Naive thymus-derived CD4-positive, alpha-beta T cell (primary cell): Measurements from ENCODE around the gene ROR2. TPM values are rescaled to one million over a fixed set of nuclear protein-coding genes. Genes with fewer than 3 reads are reported as not detected.

Experiments used
- ATAC-seq: fragments of 150-1000 bp; cut with Tn5 transposase; 2 replicates; pipeline ENCODE4 v1.10.0; 2021; ENCODE audit warnings: mild to moderate bottlenecking, moderate library complexity
- CTCF ChIA-PET: fragments of 350-600 bp; sonication (Branson Sonifier 250); formaldehyde crosslinking; loops from one replicate; lab custom pipeline; 2021; ENCODE audit warnings: antibody characterized with exemption; lab: Charles Lee
- POLR2A ChIA-PET: fragments of 350-600 bp; sonication (Branson Sonifier 250); formaldehyde crosslinking; loops from one replicate; lab custom pipeline; 2021; ENCODE audit warnings: antibody characterized with exemption, inconsistent platforms; lab: Charles Lee
- DNase-seq, 9 donors: peaks; one replicate each; pipeline versions ENCODE4 v3.0.0 to v3.0.0-alpha.2; 2020 to 2022; ENCODE audit warnings: mixed read lengths in 1 of 9
- H3K27ac ChIP-seq: one replicate; pipeline ENCODE4 v1.7.0; 2013; ENCODE audit warnings: mild to moderate bottlenecking, low read depth, low read length, moderate library complexity
- H3K27me3 ChIP-seq, 2 donors: one replicate each; pipeline ENCODE4 v1.7.0; 2013; ENCODE audit warnings: low read length in 2 of 2, mild to moderate bottlenecking in 2 of 2, moderate library complexity in 2 of 2; ENCODE audit not compliant: control insufficient read depth in 2 of 2, insufficient read depth in 2 of 2
- H3K36me3 ChIP-seq, 3 experiments: 1 replicate in 2 of 3; 2 replicates in 1 of 3; pipeline ENCODE4 v1.7.0; 2013; ENCODE audit warnings: low read length in 3 of 3, mild to moderate bottlenecking in 3 of 3, moderate library complexity in 1 of 3; ENCODE audit not compliant: insufficient read depth in 3 of 3, control insufficient read depth in 2 of 3
- H3K4me1 ChIP-seq, 2 donors: one replicate each; pipeline ENCODE4 v1.7.0; 2013; ENCODE audit warnings: low read length in 2 of 2, mild to moderate bottlenecking in 2 of 2, moderate library complexity in 1 of 2; ENCODE audit not compliant: control insufficient read depth in 2 of 2, insufficient read depth in 2 of 2
- H3K4me3 ChIP-seq: 2 replicates; pipeline ENCODE4 v1.7.0; 2013; ENCODE audit warnings: mild to moderate bottlenecking, low read length
- H3K9me3 ChIP-seq, 3 experiments: 1 replicate in 2 of 3; 2 replicates in 1 of 3; pipeline ENCODE4 v1.7.0; 2013; ENCODE audit warnings: low read length in 3 of 3; ENCODE audit not compliant: control insufficient read depth in 2 of 3
- H3K27ac Mint-ChIP-seq, 9 donors: one replicate each; pipeline ENCODE4 v1.8.0; 2020 to 2022; ENCODE audit warnings: mixed read lengths in 9 of 9, mild to moderate bottlenecking in 8 of 9, moderate library complexity in 5 of 9, inconsistent platforms in 2 of 9
- H3K27me3 Mint-ChIP-seq, 5 donors: one replicate each; pipeline ENCODE4 v1.8.0; 2021 to 2022; ENCODE audit warnings: mixed read lengths in 5 of 5, mild to moderate bottlenecking in 1 of 5
- H3K36me3 Mint-ChIP-seq, 5 donors: one replicate each; pipeline ENCODE4 v1.8.0; 2020 to 2022; ENCODE audit warnings: mixed read lengths in 5 of 5, mild to moderate bottlenecking in 3 of 5, inconsistent platforms in 1 of 5
- H3K4me1 Mint-ChIP-seq, 7 donors: one replicate each; pipeline ENCODE4 v1.8.0; 2020 to 2022; ENCODE audit warnings: mixed read lengths in 7 of 7, mild to moderate bottlenecking in 3 of 7, inconsistent platforms in 1 of 7
- H3K4me3 Mint-ChIP-seq, 10 donors: one replicate each; pipeline ENCODE4 v1.8.0; 2020 to 2022; ENCODE audit warnings: mild to moderate bottlenecking in 10 of 10, mixed read lengths in 10 of 10, moderate library complexity in 6 of 10, inconsistent platforms in 2 of 10
- H3K9me3 Mint-ChIP-seq, 11 donors: one replicate each; pipeline ENCODE4 v1.8.0; 2020 to 2022; ENCODE audit warnings: mixed read lengths in 11 of 11, mild to moderate bottlenecking in 4 of 11, inconsistent platforms in 1 of 11, moderate library complexity in 1 of 11
- intact Hi-C, 2 donors: fragments of 100-400 bp; cut with micrococcal nuclease; formaldehyde crosslinking; loops; one replicate each; pipeline ENCODE4 v1.15.1; 2023
- polyA plus RNA-seq, 2 donors: library from polyadenylated mRNA; unstranded; fragments of 300-500 nt; fragmentation: Illumina TruSeq; gene quantifications; one replicate each; pipeline ENCODE4 v1.2.3, GENCODE V29; 2021
- total RNA-seq, 6 experiments: library from RNA in 5 of 6; stranded (reverse) in 5 of 6; gene quantifications; 1 replicate in 5 of 6; 2 replicates in 1 of 6; pipeline ENCODE4 v1.2.3 and lab custom pipeline; 2021 to 2026

The ROR2 gene
- total and polyA plus RNA-seq, 7 experiments from 2014 or later = 0.48 to 2.1 TPM; not detected in 5

DNA sequence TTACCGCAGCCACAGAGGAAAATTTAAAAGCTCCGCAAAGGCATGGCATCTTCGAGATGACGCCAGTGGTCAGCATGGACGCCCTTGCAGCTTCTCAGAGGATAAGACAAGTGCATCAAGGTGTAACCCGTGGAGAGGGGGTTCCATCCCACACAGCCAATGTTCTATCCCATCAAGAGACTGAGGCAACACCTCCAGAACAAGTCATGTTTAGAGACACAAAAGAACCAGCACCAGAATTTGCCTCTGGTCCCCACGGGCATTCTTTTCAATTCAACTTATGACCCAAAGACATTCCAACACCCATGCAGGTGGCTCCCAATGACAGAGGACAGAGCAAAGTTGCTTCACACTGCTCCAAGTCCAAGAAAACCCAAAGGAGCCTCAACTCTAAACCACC is 20.7 kb downstream of the ROR2 start:
- Histone ChIP-seq H3K36me3 (no peaks in the 10 kb centered on the region), H3K27ac (no peak overlapping the region), H3K27me3 (no peaks in the 10 kb centered on the region), H3K4me1 (no peaks in the 10 kb centered on the region), H3K4me3 (no peak overlapping the region), H3K9me3 (peaks cover 0 to 22% (median 6%) of the 10 kb centered on the region in 3 experiments)
- no peak for ATAC-seq
- POLR2A ChIA-PET = no interaction called here
- Mint-ChIP-seq H3K4me1 (peaks cover 0 to 4% (median 0%) of the 10 kb centered on the region in 7 donors), H3K27ac (no peak overlapping the region), H3K27me3 (peaks cover 0 to 15% (median 4%) of the 10 kb centered on the region in 5 donors), H3K9me3 (peaks cover 7 to 54% (median 21%) of the 10 kb centered on the region in 11 donors), H3K4me3 (no peak overlapping the region), H3K36me3 (peaks cover 0 to 10% (median 0%) of the 10 kb centered on the region in 5 donors)
- CTCF ChIA-PET = no interaction called here
- DNase-seq = no peak
- intact Hi-C loops = no loop called here

DNA sequence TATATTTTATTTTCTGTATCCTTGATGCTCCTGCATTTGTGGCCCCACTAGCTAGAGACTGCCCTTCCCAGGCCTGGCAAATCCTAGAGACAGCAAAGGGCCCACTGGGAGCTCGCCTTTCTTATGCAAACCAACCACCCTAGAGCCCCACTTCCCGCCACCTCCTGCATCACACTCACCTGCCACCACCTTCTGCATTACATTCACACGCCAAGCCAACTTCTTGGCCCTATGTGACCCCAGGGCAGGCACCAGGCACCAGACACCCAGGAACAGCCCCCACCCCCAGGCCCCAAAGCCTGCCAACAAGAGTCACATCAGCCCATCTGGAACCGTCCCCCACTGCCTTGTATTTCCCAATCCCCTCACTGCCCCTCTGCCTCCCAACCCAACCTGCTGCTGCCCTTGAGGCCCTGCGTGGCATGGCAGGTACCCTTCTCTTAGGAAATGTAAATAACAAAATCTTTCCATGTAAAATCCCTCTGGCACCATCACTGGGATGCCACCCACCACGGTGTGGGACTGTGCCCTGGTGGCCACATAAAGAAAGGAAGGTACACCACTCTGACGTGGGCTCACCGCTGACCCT is 22.0 kb downstream of the ROR2 start:
- H3K4me1 ChIP-seq = no peaks in the 10 kb centered on the region
- ATAC-seq = no peak
- Mint-ChIP-seq H3K36me3 (peaks cover 0 to 8% (median 0%) of the 10 kb centered on the region in 5 donors), H3K4me1 (no peaks in the 10 kb centered on the region), H3K27ac (no peak overlapping the region), H3K4me3 (no peak overlapping the region), H3K9me3 (peaks cover 7 to 54% (median 22%) of the 10 kb centered on the region in 11 donors), H3K27me3 (peaks cover 4 to 15% (median 5%) of the 10 kb centered on the region in 5 donors)
- ChIA-PET CTCF (no interaction called here), POLR2A (no interaction called here)
- H3K36me3 ChIP-seq = no peaks in the 10 kb centered on the region
- intact Hi-C loops = no loop called here
- H3K4me3 ChIP-seq = no peak overlapping the region
- DNase-seq = no peak
- H3K9me3 ChIP-seq = peaks cover 0 to 22% (median 6%) of the 10 kb centered on the region in 3 experiments
- H3K27me3 ChIP-seq = no peaks in the 10 kb centered on the region
- no peak overlapping the region for H3K27ac ChIP-seq

DNA sequence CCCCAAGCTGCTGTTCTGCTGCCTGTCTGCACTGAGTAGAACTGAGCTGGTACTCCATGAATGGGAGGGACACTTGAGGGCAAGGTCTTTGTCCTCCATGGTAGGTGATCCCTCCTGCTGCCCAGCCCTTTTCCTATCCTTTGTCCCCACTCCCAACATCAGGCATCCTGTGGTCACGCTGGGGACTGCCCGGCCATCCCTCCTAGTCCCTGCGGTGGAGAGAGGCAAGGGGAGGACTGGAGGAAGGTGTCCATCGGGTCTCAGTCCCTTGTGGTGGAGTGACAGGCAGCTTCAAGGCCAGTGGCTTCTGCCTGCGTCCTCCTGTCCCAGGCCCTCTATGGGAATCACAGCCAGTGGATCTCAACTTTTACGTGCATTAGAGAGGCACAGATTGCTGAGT is 25.9 kb downstream of the ROR2 start:
- Histone ChIP-seq H3K4me1 (no peaks in the 10 kb centered on the region), H3K36me3 (no peaks in the 10 kb centered on the region), H3K9me3 (peaks cover 0 to 3% (median 0%) of the 10 kb centered on the region in 3 experiments), H3K27me3 (no peaks in the 10 kb centered on the region), H3K27ac (no peak overlapping the region), H3K4me3 (no peak overlapping the region)
- DNase-seq = no peak
- CTCF ChIA-PET = interaction anchor here (0.6 kb wide), 1 partner anchor 53 kb away, joined by 3 read pairs; no protein-coding TSS in a partner anchor
- Mint-ChIP-seq H3K27me3 (peaks cover 18 to 36% (median 18%) of the 10 kb centered on the region in 5 donors), H3K4me1 (no peaks in the 10 kb centered on the region), H3K9me3 (peaks cover 0 to 21% (median 6%) of the 10 kb centered on the region in 11 donors), H3K27ac (no peak overlapping the region), H3K4me3 (no peak overlapping the region), H3K36me3 (no peaks in the 10 kb centered on the region)
- intact Hi-C loops = no loop called here
- POLR2A ChIA-PET = no interaction called here
- ATAC-seq = no peak

DNA sequence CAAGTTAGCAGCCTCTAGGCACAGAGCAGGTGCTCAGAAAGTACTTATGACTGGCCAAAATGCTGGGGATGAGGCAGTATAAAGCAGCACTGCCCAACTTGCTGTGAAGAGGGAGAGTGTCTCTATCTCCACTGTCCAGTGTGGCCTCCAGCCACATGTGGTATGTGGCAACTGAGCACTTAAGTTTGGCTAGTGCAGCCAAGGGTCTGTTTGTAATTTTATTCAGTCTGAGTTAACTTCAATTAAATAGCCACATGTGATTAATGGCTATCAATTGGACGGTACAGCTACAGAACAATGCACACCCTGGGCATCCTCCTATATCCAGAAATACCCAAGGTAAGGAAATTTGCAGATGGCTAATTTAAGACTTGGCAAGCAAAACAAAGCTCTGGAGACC is 26.9 kb downstream of the ROR2 start:
- CTCF ChIA-PET = no interaction called here
- Histone ChIP-seq H3K27ac (no peak overlapping the region), H3K36me3 (no peaks in the 10 kb centered on the region), H3K4me1 (no peaks in the 10 kb centered on the region), H3K9me3 (no peaks in the 10 kb centered on the region), H3K4me3 (no peak overlapping the region), H3K27me3 (no peaks in the 10 kb centered on the region)
- intact Hi-C loops = no loop called here
- no peak overlapping the region for H3K27ac Mint-ChIP-seq
- H3K4me1 Mint-ChIP-seq = no peaks in the 10 kb centered on the region
- POLR2A ChIA-PET = no interaction called here
- H3K36me3 Mint-ChIP-seq = no peaks in the 10 kb centered on the region
- H3K9me3 Mint-ChIP-seq = peaks cover 0 to 11% (median 4%) of the 10 kb centered on the region in 11 donors
- H3K4me3 Mint-ChIP-seq = no peak overlapping the region
- no peak for ATAC-seq
- peaks cover 18 to 45% (median 23%) of the 10 kb centered on the region in 5 donors for H3K27me3 Mint-ChIP-seq
- no peak for DNase-seq

DNA sequence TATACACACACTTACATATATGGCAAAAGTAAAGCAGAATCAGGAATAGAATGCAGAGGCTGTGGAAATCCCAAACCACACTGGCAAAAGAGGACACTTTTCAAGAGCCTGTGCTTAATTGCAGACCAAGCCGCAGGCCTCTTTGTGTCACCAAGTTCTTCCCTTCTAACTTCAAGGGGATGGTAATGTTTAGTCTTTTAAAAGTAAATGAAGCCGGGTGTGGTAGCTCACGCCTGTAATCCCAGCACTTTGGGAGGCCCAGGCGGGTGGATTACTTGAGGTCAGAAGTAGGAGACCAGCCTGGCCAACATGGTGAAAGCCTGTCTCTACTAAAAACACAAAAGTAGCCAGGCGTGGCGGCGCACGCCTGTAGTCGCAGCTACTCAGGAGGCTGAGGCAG is 28.7 kb downstream of the ROR2 start:
- ChIA-PET CTCF (no interaction called here), POLR2A (no interaction called here)
- Histone ChIP-seq H3K4me1 (no peaks in the 10 kb centered on the region), H3K36me3 (no peaks in the 10 kb centered on the region), H3K4me3 (no peak overlapping the region), H3K9me3 (no peaks in the 10 kb centered on the region), H3K27ac (no peak overlapping the region), H3K27me3 (no peaks in the 10 kb centered on the region)
- Mint-ChIP-seq H3K36me3 (no peaks in the 10 kb centered on the region), H3K4me3 (no peak overlapping the region), H3K27me3 (peaks cover 18 to 55% (median 28%) of the 10 kb centered on the region in 5 donors), H3K27ac (no peak overlapping the region), H3K9me3 (peaks cover 0 to 3% (median 0%) of the 10 kb centered on the region in 11 donors), H3K4me1 (no peaks in the 10 kb centered on the region)
- intact Hi-C loops = no loop called here
- ATAC-seq (no peak), DNase-seq (no peak)

DNA sequence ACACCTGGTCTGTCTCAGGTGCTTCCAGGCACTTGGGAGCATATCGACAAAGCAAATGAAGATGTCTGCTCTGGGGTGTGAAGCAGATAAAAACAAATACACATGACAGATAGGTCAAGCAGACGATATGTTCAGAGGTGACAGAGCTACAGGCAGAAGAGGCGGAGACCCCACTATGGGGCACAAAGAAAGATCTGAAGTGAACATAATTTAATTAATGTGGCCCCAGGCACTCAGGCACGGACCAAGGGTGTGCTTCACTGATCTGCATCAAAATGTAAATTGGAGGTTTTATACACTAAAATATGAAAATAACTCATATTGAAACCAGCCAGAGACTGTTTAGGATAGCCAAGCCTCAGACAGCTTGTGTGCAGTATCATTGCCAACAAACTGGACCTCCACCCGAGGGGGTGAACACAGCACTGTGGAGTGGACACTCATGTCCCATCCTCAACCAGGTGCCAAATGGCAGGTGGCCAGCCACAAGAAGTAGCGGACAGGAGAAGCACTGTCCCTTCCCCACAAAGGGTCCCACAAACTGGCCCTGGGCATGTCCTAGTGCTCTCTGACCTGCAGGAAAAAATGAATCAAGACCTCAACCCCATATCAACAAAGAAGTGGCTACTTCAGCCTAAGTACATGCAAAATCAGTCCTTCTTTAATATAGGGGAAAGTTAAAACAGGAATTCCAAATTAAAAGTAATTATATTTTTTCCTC is 29.2 kb downstream of the ROR2 start:
- H3K36me3 ChIP-seq = no peaks in the 10 kb centered on the region
- DNase-seq (no peak), ATAC-seq (no peak)
- intact Hi-C loops = no loop called here
- no peaks in the 10 kb centered on the region for H3K4me1 ChIP-seq
- no peak overlapping the region for H3K27ac ChIP-seq
- no peak overlapping the region for H3K27ac Mint-ChIP-seq
- no peaks in the 10 kb centered on the region for H3K27me3 ChIP-seq
- H3K9me3 Mint-ChIP-seq = peaks cover 0 to 3% (median 0%) of the 10 kb centered on the region in 11 donors
- no peaks in the 10 kb centered on the region for H3K36me3 Mint-ChIP-seq
- no peak overlapping the region for H3K4me3 Mint-ChIP-seq
- no peaks in the 10 kb centered on the region for H3K4me1 Mint-ChIP-seq
- POLR2A ChIA-PET = no interaction called here
- H3K4me3 ChIP-seq = no peak overlapping the region
- H3K9me3 ChIP-seq = no peaks in the 10 kb centered on the region
- CTCF ChIA-PET = no interaction called here
- H3K27me3 Mint-ChIP-seq = peaks cover 18 to 56% (median 30%) of the 10 kb centered on the region in 5 donors
